A549 (cell line): ENCODE results near the gene PRG3.

Experiments used
- CEBPB ChIP-seq, 2 experiments: fragments of >200 bp in 1 of 2; sonication (Bioruptor Twin) in 1 of 2; formaldehyde crosslinking in 1 of 2; IDR thresholded peaks; 2 replicates each; pipeline ENCODE4 v1.6.1; 2012 to 2016
- CTCF ChIP-seq: fragments of >200 bp; sonication (Bioruptor Twin); formaldehyde crosslinking; IDR thresholded peaks from 3 replicates; pipeline ENCODE4 v1.5.1; 2016
- EP300 ChIP-seq, 2 experiments: fragments of >200 bp; sonication (Bioruptor Twin); formaldehyde crosslinking; IDR thresholded peaks; 2 replicates in 1 of 2; 3 replicates in 1 of 2; pipeline ENCODE4 v1.6.1; 2016 to 2017
- FOSB ChIP-seq: fragments of 250-450 bp; sonication (Bioruptor Pico); IDR thresholded peaks from 2 replicates; pipeline ENCODE4 v1.5.0; 2020; ENCODE audit warnings: mild to moderate bottlenecking, moderate library complexity
- FOSL2 ChIP-seq, 2 experiments: fragments of 450-650 bp in 1 of 2; fragments of >200 bp in 1 of 2; sonication (Bioruptor Twin) in 1 of 2; formaldehyde crosslinking; IDR thresholded peaks; 2 replicates each; pipeline versions ENCODE4 v1.5.0 to v1.6.1; 2016 to 2020; ENCODE audit warnings: mild to moderate bottlenecking in 1 of 2, moderate library complexity in 1 of 2
- HDAC2 ChIP-seq: fragments of 200-600 bp; sonication (generic); IDR thresholded peaks from 2 replicates; pipeline ENCODE4 v1.6.1; 2016
- HES2 ChIP-seq: fragments of >200 bp; sonication (Bioruptor Twin); formaldehyde crosslinking; IDR thresholded peaks from 2 replicates; pipeline ENCODE4 v1.6.1; 2016
- KDM5A ChIP-seq: fragments of 200-600 bp; sonication (generic); IDR thresholded peaks from 2 replicates; pipeline ENCODE4 v1.6.1; 2016; ENCODE audit warnings: antibody characterized with exemption, mild to moderate bottlenecking
- MAX ChIP-seq: IDR thresholded peaks from 2 replicates; pipeline ENCODE4 v1.6.1; 2012
- MYC ChIP-seq: IDR thresholded peaks from 2 replicates; pipeline ENCODE4 v1.6.1; 2012; ENCODE audit warnings: mild to moderate bottlenecking, inconsistent platforms, low read length, improper control_type of control experiment, borderline replicate concordance
- POLR2A ChIP-seq: IDR thresholded peaks from 2 replicates; pipeline ENCODE4 v1.6.1; 2012; ENCODE audit warnings: mild to moderate bottlenecking, low read length
- RCOR1 ChIP-seq: fragments of 150-350 bp; IDR thresholded peaks from 2 replicates; pipeline ENCODE4 v1.6.1; 2014; ENCODE audit warnings: antibody characterized with exemption, low read length, low read depth
- REST ChIP-seq: fragments of 200-600 bp; sonication (generic); IDR thresholded peaks from 2 replicates; pipeline ENCODE4 v1.6.1; 2016; ENCODE audit warnings: antibody characterized with exemption, mild to moderate bottlenecking, moderate library complexity
- RNF2 ChIP-seq: fragments of 200-600 bp; sonication (generic); IDR thresholded peaks from 2 replicates; pipeline ENCODE4 v1.6.1; 2016; ENCODE audit warnings: low read depth, mild to moderate bottlenecking, antibody characterized with exemption, moderate library complexity, borderline replicate concordance

GRCh38 chr11:57354699-57355098, 26.3 kb downstream of the PRG3 start:
- TF ChIP-seq POLR2A: no peak
- no peak for TF ChIP-seq FOSB (CRISPR knock-in tag)
- no peak for TF ChIP-seq RCOR1
- TF ChIP-seq MAX: no peak
- no peak for TF ChIP-seq KDM5A
- no peak for TF ChIP-seq CTCF
- no peak for TF ChIP-seq FOSL2 (IDR thresholded peaks at IDR 0.05)
- no peak for TF ChIP-seq FOSL2 (CRISPR knock-in tag; IDR thresholded peaks at IDR 0.05)
- TF ChIP-seq EP300 (IDR thresholded peaks at IDR 0.05): no peak
- TF ChIP-seq RNF2: no peak
- TF ChIP-seq HDAC2: no peak
- no peak for TF ChIP-seq MYC
- no peak for TF ChIP-seq CEBPB (IDR thresholded peaks at IDR 0.05)
- TF ChIP-seq REST: no peak
- TF ChIP-seq HES2: no peak
